ENCODE measurements around the gene SEMA3C. TPM values are rescaled to one million over a fixed set of nuclear protein-coding genes. Genes with fewer than 3 reads are reported as not detected.

Gene SEMA3C
- total RNA-seq, 1 donor from 2014 or later = 148 TPM

GRCh38 chr7:80860554-80860953 lies 58.3 kb downstream of the SEMA3C start:
- Mint-ChIP-seq H3K27me3 (ENCODE audit: low read depth, unreplicated experiment) (no peaks in the 10 kb centered on the region), H3K36me3 (ENCODE audit: low read depth, unreplicated experiment) (peaks cover 13% of the 10 kb centered on the region), H3K4me3 (ENCODE audit: unreplicated experiment) (no peak overlapping the region), H3K9me3 (ENCODE audit: unreplicated experiment) (peaks cover 5% of the 10 kb centered on the region), H3K4me1 (ENCODE audit: low read depth, unreplicated experiment) (peaks cover 22% of the 10 kb centered on the region), H3K27ac (ENCODE audit: unreplicated experiment) (no peak overlapping the region)
- no peaks in the 10 kb centered on the region for H3K9me3 ChIP-seq (ENCODE audit: insufficient read depth, low read depth, low read length)
- no peak overlapping the region for H3K4me2 ChIP-seq (ENCODE audit: low read length)
- no peak overlapping the region for H3K27ac ChIP-seq (ENCODE audit: low read depth, low read length)
- TF ChIP-seq CTCF (IDR thresholded peaks at IDR 0.05; ENCODE audit: insufficient read depth, low read depth, low read length) (no peak), EZH2 (IDR thresholded peaks at IDR 0.05; ENCODE audit: insufficient read depth, low read length) (no peak)
- no peak overlapping the region for H3K4me3 ChIP-seq (ENCODE audit: insufficient read depth, low read depth, low read length)
- H4K20me1 ChIP-seq (ENCODE audit: insufficient read depth, low read length) = no peaks in the 10 kb centered on the region
- no peak overlapping the region for H3K9ac ChIP-seq (ENCODE audit: low read length)
- DNase-seq (ENCODE audit: low read depth) = no peak
- H3K79me2 ChIP-seq (ENCODE audit: insufficient read depth, low read length) = peaks cover 37% of the 10 kb centered on the region
- no peak overlapping the region for H2AFZ ChIP-seq (ENCODE audit: low read depth, low read length)
- FAIRE-seq = no peak
- no peaks in the 10 kb centered on the region for H3K36me3 ChIP-seq (ENCODE audit: insufficient read depth, low read length)
- H3K27me3 ChIP-seq (ENCODE audit: insufficient read depth, low read length) = no peaks in the 10 kb centered on the region
- peaks cover 15% of the 10 kb centered on the region for H3K4me1 ChIP-seq (ENCODE audit: insufficient read depth, low read length)

- H3K9me3 ChIP-seq (ENCODE audit: insufficient read depth, low read depth, low read length) = no peaks in the 10 kb centered on the region
- peaks cover 15% of the 10 kb centered on the region for H3K4me1 ChIP-seq (ENCODE audit: insufficient read depth, low read length)
- peaks cover 13% of the 10 kb centered on the region for H3K36me3 Mint-ChIP-seq (ENCODE audit: low read depth, unreplicated experiment)
- no peak overlapping the region for H2AFZ ChIP-seq (ENCODE audit: low read depth, low read length)
- no peak overlapping the region for H3K4me2 ChIP-seq (ENCODE audit: low read length)
- H4K20me1 ChIP-seq (ENCODE audit: insufficient read depth, low read length) = no peaks in the 10 kb centered on the region
- H3K9me3 Mint-ChIP-seq (ENCODE audit: unreplicated experiment) = peaks cover 5% of the 10 kb centered on the region
- no peaks in the 10 kb centered on the region for H3K27me3 ChIP-seq (ENCODE audit: insufficient read depth, low read length)
- peaks cover 34% of the 10 kb centered on the region for H3K79me2 ChIP-seq (ENCODE audit: insufficient read depth, low read length)
- H3K27me3 Mint-ChIP-seq (ENCODE audit: low read depth, unreplicated experiment) = no peaks in the 10 kb centered on the region
- no peak overlapping the region for H3K9ac ChIP-seq (ENCODE audit: low read length)
- TF ChIP-seq CTCF (IDR thresholded peaks at IDR 0.05; ENCODE audit: insufficient read depth, low read depth, low read length) (no peak), EZH2 (IDR thresholded peaks at IDR 0.05; ENCODE audit: insufficient read depth, low read length) (no peak)
- peak overlapping the region; percentile 27 for H3K27ac Mint-ChIP-seq (ENCODE audit: unreplicated experiment)
- H3K4me3 ChIP-seq (ENCODE audit: insufficient read depth, low read depth, low read length) = no peak overlapping the region
- no peak for DNase-seq (ENCODE audit: low read depth)
- no peaks in the 10 kb centered on the region for H3K36me3 ChIP-seq (ENCODE audit: insufficient read depth, low read length)
- peak; percentile 29 for FAIRE-seq
- H3K4me1 Mint-ChIP-seq (ENCODE audit: low read depth, unreplicated experiment) = peaks cover 22% of the 10 kb centered on the region
- H3K4me3 Mint-ChIP-seq (ENCODE audit: unreplicated experiment) = no peak overlapping the region
- H3K27ac ChIP-seq (ENCODE audit: low read depth, low read length) = no peak overlapping the region
Observed at GRCh38 chr7:80859272-80859970, 59.4 kb downstream of the SEMA3C start.
